Measurements from ENCODE around the gene PADI1. TPM values are rescaled to one million over a fixed set of nuclear protein-coding genes. Genes with fewer than 3 reads are reported as not detected.

Gene PADI1
- total RNA-seq, 1 experiment from 2014 or later: 0.37 TPM

DNA sequence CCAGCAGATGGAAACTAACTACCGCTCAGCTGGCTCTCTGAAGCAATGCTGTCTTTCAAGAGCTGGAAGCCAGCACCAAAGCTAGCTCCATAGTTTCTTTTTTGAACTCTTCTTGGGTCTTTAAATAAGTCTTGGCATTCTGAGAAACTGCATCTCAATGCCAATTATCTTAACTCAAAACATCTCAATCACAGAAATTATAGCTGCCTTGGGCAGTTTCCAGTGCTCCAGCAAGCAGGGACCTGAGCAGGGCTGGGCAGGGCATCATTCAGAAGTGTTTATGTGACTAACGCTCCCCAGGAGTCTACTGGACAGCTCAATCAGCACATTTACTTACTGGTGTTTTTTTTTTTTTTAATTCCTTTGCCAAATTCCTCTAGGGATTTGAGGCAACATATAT, 84.8 kb downstream of the PADI1 start:
- intact Hi-C loops (cut with micrococcal nuclease): no loop called here
- Histone ChIP-seq H3K4me2 (ENCODE audit: low read length) (no peak overlapping the region), H3K27me3 (ENCODE audit: insufficient read depth, low read length) (no peaks in the 10 kb centered on the region; the same call in 1 of the 2 replicates), H3K4me1 (ENCODE audit: control insufficient read depth in 1 of 2, insufficient read depth in 2 of 2, low read length in 2 of 2) (peaks cover 10 to 19% of the 10 kb centered on the region in 2 experiments), H3K4me3 (replicated peaks in 1 of 2; ENCODE audit: low read depth in 1 of 2, low read length in 2 of 2) (no peak overlapping the region), H2AFZ (ENCODE audit: low read depth, low read length, poor library complexity, severe bottlenecking) (no peak overlapping the region), H3K79me2 (ENCODE audit: insufficient read depth, low read length) (no peaks in the 10 kb centered on the region), H3K9me3 (ENCODE audit: control insufficient read depth in 1 of 2, insufficient read depth in 1 of 2, low read depth in 1 of 2, low read length in 2 of 2) (no peaks in the 10 kb centered on the region), H3K9ac (ENCODE audit: low read length) (no peak overlapping the region), H3K9me2 (ENCODE audit: insufficient read depth) (no peaks in the 10 kb centered on the region), H4K20me1 (ENCODE audit: insufficient read depth) (no peaks in the 10 kb centered on the region), H3K36me3 (ENCODE audit: control insufficient read depth in 1 of 2, insufficient read depth in 2 of 2, low read length in 2 of 2) (no peaks in the 10 kb centered on the region), H3K27ac (ENCODE audit: low read depth, low read length) (no peak overlapping the region)
- CTCF ChIA-PET: interaction anchor here (0.9 kb wide), 1 partner anchor 16 kb away, joined by 3 read pairs; no protein-coding TSS in a partner anchor
- ATAC-seq: no peak
- TF ChIP-seq CBX3 (IDR thresholded peaks at IDR 0.05; ENCODE audit: low read depth) (no peak), ZNF274 (IDR thresholded peaks at IDR 0.05; ENCODE audit: low read depth, low read length) (no peak), SIN3A (IDR thresholded peaks at IDR 0.05; ENCODE audit: low read depth) (no peak), JUND (IDR thresholded peaks at IDR 0.05) (no peak), EZH2phosphoT487 (IDR thresholded peaks at IDR 0.05; ENCODE audit: borderline replicate concordance) (no peak), RAD21 (IDR thresholded peaks at IDR 0.05; ENCODE audit: low read depth) (no peak), YY1 (IDR thresholded peaks at IDR 0.05; ENCODE audit: extremely low read depth, insufficient replicate concordance, low read depth, low read length) (no peak), ELF1 (IDR thresholded peaks at IDR 0.05; ENCODE audit: borderline replicate concordance, low read depth) (no peak), CEBPB (IDR thresholded peaks at IDR 0.05; ENCODE audit: low read depth) (no peak), ATF3 (IDR thresholded peaks at IDR 0.05) (no peak)
- TF ChIP-seq, protein P1, sequence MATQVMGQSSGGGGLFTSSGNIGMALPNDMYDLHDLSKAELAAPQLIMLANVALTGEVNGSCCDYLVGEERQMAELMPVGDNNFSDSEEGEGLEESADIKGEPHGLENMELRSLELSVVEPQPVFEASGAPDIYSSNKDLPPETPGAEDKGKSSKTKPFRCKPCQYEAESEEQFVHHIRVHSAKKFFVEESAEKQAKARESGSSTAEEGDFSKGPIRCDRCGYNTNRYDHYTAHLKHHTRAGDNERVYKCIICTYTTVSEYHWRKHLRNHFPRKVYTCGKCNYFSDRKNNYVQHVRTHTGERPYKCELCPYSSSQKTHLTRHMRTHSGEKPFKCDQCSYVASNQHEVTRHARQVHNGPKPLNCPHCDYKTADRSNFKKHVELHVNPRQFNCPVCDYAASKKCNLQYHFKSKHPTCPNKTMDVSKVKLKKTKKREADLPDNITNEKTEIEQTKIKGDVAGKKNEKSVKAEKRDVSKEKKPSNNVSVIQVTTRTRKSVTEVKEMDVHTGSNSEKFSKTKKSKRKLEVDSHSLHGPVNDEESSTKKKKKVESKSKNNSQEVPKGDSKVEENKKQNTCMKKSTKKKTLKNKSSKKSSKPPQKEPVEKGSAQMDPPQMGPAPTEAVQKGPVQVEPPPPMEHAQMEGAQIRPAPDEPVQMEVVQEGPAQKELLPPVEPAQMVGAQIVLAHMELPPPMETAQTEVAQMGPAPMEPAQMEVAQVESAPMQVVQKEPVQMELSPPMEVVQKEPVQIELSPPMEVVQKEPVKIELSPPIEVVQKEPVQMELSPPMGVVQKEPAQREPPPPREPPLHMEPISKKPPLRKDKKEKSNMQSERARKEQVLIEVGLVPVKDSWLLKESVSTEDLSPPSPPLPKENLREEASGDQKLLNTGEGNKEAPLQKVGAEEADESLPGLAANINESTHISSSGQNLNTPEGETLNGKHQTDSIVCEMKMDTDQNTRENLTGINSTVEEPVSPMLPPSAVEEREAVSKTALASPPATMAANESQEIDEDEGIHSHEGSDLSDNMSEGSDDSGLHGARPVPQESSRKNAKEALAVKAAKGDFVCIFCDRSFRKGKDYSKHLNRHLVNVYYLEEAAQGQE (IDR thresholded peaks at IDR 0.05; ENCODE audit: low read depth): no peak
- TF ChIP-seq, protein P2, sequence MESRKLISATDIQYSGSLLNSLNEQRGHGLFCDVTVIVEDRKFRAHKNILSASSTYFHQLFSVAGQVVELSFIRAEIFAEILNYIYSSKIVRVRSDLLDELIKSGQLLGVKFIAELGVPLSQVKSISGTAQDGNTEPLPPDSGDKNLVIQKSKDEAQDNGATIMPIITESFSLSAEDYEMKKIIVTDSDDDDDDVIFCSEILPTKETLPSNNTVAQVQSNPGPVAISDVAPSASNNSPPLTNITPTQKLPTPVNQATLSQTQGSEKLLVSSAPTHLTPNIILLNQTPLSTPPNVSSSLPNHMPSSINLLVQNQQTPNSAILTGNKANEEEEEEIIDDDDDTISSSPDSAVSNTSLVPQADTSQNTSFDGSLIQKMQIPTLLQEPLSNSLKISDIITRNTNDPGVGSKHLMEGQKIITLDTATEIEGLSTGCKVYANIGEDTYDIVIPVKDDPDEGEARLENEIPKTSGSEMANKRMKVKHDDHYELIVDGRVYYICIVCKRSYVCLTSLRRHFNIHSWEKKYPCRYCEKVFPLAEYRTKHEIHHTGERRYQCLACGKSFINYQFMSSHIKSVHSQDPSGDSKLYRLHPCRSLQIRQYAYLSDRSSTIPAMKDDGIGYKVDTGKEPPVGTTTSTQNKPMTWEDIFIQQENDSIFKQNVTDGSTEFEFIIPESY (IDR thresholded peaks at IDR 0.05; ENCODE audit: extremely low read depth, insufficient replicate concordance, low read length): no peak
- no TSS peak for BruUV-seq (replicated peaks)
- DNase-seq (ENCODE audit: low read depth, low spot score): no peak
- RAD21 ChIA-PET (ENCODE audit: low non-redundant PET in 1 of 2, low total read pairs in 2 of 2, uncharacterized antibody in 2 of 2, unreplicated experiment in 2 of 2): no interaction called here
- POLR2A ChIA-PET: no interaction called here
